ENCODE results near the gene TCFL5. TPM values are rescaled to one million over a fixed set of nuclear protein-coding genes. Genes with fewer than 3 reads are reported as not detected.

The TCFL5 gene
- total and polyA plus RNA-seq, 2 donors: 10.9 to 13.0 TPM

- Histone ChIP-seq H3K27ac (ENCODE audit: low read depth in 1 of 2, low read length in 1 of 2) (no peak overlapping the region), H3K4me3 (ENCODE audit: low read length in 2 of 2) (no peak overlapping the region), H3K27me3 (ENCODE audit: control insufficient read depth in 2 of 2, insufficient read depth in 1 of 2, low read length in 1 of 2) (no peaks in the 10 kb centered on the region), H3K4me1 (ENCODE audit: control insufficient read depth in 2 of 2, insufficient read depth in 2 of 2, low read length in 2 of 2) (peaks cover 0 to 39% of the 10 kb centered on the region in 2 donors), H3K36me3 (ENCODE audit: control insufficient read depth in 2 of 2, insufficient read depth in 2 of 2, low read length in 1 of 2) (peaks cover 86 to 88% of the 10 kb centered on the region in 2 donors), H3K9me3 (ENCODE audit: control insufficient read depth in 2 of 2, insufficient read depth in 1 of 2, low read length in 1 of 2) (peaks cover 0 to 1% of the 10 kb centered on the region in 2 donors)
- DNase-seq (ENCODE audit: low read depth in 6 of 9, low spot score in 9 of 9): no peak
- WGBS: 99% methylated on average over 8 of the region's 8 CpGs
Observed at GRCh38 chr20:62889411-62889810, 27.8 kb upstream of the TCFL5 start.

- H3K27me3 ChIP-seq (ENCODE audit: control insufficient read depth in 2 of 2, insufficient read depth in 1 of 2, low read length in 1 of 2): no peaks in the 10 kb centered on the region
- H3K4me3 ChIP-seq (ENCODE audit: low read length in 2 of 2): no peak overlapping the region
- 97% methylated on average over 17 of the region's 17 CpGs for WGBS
- H3K27ac ChIP-seq (ENCODE audit: low read depth in 1 of 2, low read length in 1 of 2): no peak overlapping the region
- H3K9me3 ChIP-seq (ENCODE audit: control insufficient read depth in 2 of 2, insufficient read depth in 1 of 2, low read length in 1 of 2): peaks cover 0 to 1% of the 10 kb centered on the region in 2 donors
- H3K4me1 ChIP-seq (ENCODE audit: control insufficient read depth in 2 of 2, insufficient read depth in 2 of 2, low read length in 2 of 2): peaks cover 0 to 38% of the 10 kb centered on the region in 2 donors
- peaks cover 81 to 83% of the 10 kb centered on the region in 2 donors for H3K36me3 ChIP-seq (ENCODE audit: control insufficient read depth in 2 of 2, insufficient read depth in 2 of 2, low read length in 1 of 2)
- DNase-seq (ENCODE audit: low read depth in 6 of 9, low spot score in 9 of 9): no peak
Observed at GRCh38 chr20:62888910-62889309, 27.3 kb upstream of the TCFL5 start.

GRCh38 chr20:62888406-62888805 lies 26.8 kb upstream of the TCFL5 start:
- H3K27ac ChIP-seq (ENCODE audit: low read depth in 1 of 2, low read length in 1 of 2): no peak overlapping the region
- peaks cover 76 to 78% of the 10 kb centered on the region in 2 donors for H3K36me3 ChIP-seq (ENCODE audit: control insufficient read depth in 2 of 2, insufficient read depth in 2 of 2, low read length in 1 of 2)
- H3K4me3 ChIP-seq (ENCODE audit: low read length in 2 of 2): no peak overlapping the region
- H3K4me1 ChIP-seq (ENCODE audit: control insufficient read depth in 2 of 2, insufficient read depth in 2 of 2, low read length in 2 of 2): peaks cover 0 to 33% of the 10 kb centered on the region in 2 donors
- WGBS: 98% methylated on average over 16 of the region's 16 CpGs
- H3K9me3 ChIP-seq (ENCODE audit: control insufficient read depth in 2 of 2, insufficient read depth in 1 of 2, low read length in 1 of 2): peaks cover 0 to 1% of the 10 kb centered on the region in 2 donors
- H3K27me3 ChIP-seq (ENCODE audit: control insufficient read depth in 2 of 2, insufficient read depth in 1 of 2, low read length in 1 of 2): no peaks in the 10 kb centered on the region
- no peak for DNase-seq (ENCODE audit: low read depth in 6 of 9, low spot score in 9 of 9)

GRCh38 chr20:62887860-62888239 lies 26.2 kb upstream of the TCFL5 start:
- peaks cover 72 to 76% of the 10 kb centered on the region in 2 donors for H3K36me3 ChIP-seq (ENCODE audit: control insufficient read depth in 2 of 2, insufficient read depth in 2 of 2, low read length in 1 of 2)
- H3K4me1 ChIP-seq (ENCODE audit: control insufficient read depth in 2 of 2, insufficient read depth in 2 of 2, low read length in 2 of 2): peaks cover 0 to 33% of the 10 kb centered on the region in 2 donors
- H3K4me3 ChIP-seq (ENCODE audit: low read length in 2 of 2): no peak overlapping the region
- no peaks in the 10 kb centered on the region for H3K27me3 ChIP-seq (ENCODE audit: control insufficient read depth in 2 of 2, insufficient read depth in 1 of 2, low read length in 1 of 2)
- no peak for DNase-seq (ENCODE audit: low read depth in 6 of 9, low spot score in 9 of 9)
- 91% methylated on average over 7 of the region's 7 CpGs for WGBS
- no peak overlapping the region for H3K27ac ChIP-seq (ENCODE audit: low read depth in 1 of 2, low read length in 1 of 2)
- peaks cover 0 to 1% of the 10 kb centered on the region in 2 donors for H3K9me3 ChIP-seq (ENCODE audit: control insufficient read depth in 2 of 2, insufficient read depth in 1 of 2, low read length in 1 of 2)

DNA sequence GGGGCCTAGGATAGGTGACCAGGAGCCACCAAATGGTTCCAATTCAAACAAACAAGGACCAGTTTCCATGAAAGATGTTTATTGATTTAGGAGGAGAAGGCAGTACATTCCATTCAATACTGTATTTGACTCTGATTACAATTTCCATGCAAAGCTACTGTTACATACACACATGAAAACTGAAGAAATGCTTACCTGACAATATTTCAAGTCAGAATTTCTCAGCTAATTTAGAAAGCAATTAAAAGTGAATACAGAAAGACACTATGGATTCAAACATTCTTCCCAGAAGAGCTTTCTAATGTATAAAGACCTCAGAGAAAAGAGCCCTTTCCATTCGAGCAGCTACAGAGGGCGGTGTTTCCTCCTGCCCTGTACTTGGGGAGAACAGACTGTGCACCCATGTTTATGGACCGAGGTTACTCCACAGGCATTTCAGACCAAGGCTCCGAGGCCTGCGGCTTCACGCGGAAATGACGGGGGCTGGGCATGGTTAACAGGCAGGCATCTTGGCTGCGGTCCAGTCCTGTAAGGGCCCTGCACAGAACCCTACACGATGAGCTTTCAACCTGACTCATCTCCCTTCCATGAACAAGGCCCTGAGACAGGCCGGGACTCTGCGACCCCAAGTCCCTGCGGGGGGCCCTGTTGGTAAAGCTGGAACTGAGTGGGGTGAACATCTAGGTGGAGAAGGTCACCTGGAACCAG lies 25.7 kb upstream of the TCFL5 start:
- DNase-seq (ENCODE audit: low read depth in 6 of 9, low spot score in 9 of 9): no peak
- Histone ChIP-seq H3K4me1 (ENCODE audit: control insufficient read depth in 2 of 2, insufficient read depth in 2 of 2, low read length in 2 of 2) (peaks cover 0 to 28% of the 10 kb centered on the region in 2 donors), H3K36me3 (ENCODE audit: control insufficient read depth in 2 of 2, insufficient read depth in 2 of 2, low read length in 1 of 2) (peaks cover 67 to 72% of the 10 kb centered on the region in 2 donors), H3K27me3 (ENCODE audit: control insufficient read depth in 2 of 2, insufficient read depth in 1 of 2, low read length in 1 of 2) (no peaks in the 10 kb centered on the region), H3K4me3 (ENCODE audit: low read length in 2 of 2) (no peak overlapping the region), H3K9me3 (ENCODE audit: control insufficient read depth in 2 of 2, insufficient read depth in 1 of 2, low read length in 1 of 2) (peaks cover 0 to 1% of the 10 kb centered on the region in 2 donors), H3K27ac (ENCODE audit: low read depth in 1 of 2, low read length in 1 of 2) (no peak overlapping the region)
- WGBS: 91% methylated on average over 13 of the region's 13 CpGs

GRCh38 chr20:62886709-62887058 lies 25.1 kb upstream of the TCFL5 start:
- no peaks in the 10 kb centered on the region for H3K27me3 ChIP-seq (ENCODE audit: control insufficient read depth in 2 of 2, insufficient read depth in 1 of 2, low read length in 1 of 2)
- 94% methylated on average over 7 of the region's 7 CpGs for WGBS
- H3K9me3 ChIP-seq (ENCODE audit: control insufficient read depth in 2 of 2, insufficient read depth in 1 of 2, low read length in 1 of 2): peaks cover 0 to 1% of the 10 kb centered on the region in 2 donors
- H3K4me1 ChIP-seq (ENCODE audit: control insufficient read depth in 2 of 2, insufficient read depth in 2 of 2, low read length in 2 of 2): peaks cover 0 to 25% of the 10 kb centered on the region in 2 donors
- H3K27ac ChIP-seq (ENCODE audit: low read depth in 1 of 2, low read length in 1 of 2): no peak overlapping the region
- H3K4me3 ChIP-seq (ENCODE audit: low read length in 2 of 2): no peak overlapping the region
- no peak for DNase-seq (ENCODE audit: low read depth in 6 of 9, low spot score in 9 of 9)
- H3K36me3 ChIP-seq (ENCODE audit: control insufficient read depth in 2 of 2, insufficient read depth in 2 of 2, low read length in 1 of 2): peaks cover 67 to 72% of the 10 kb centered on the region in 2 donors

- Histone ChIP-seq H3K4me1 (ENCODE audit: control insufficient read depth in 2 of 2, insufficient read depth in 2 of 2, low read length in 2 of 2) (peaks cover 0 to 20% of the 10 kb centered on the region in 2 donors), H3K4me3 (ENCODE audit: low read length in 2 of 2) (no peak overlapping the region), H3K27ac (ENCODE audit: low read depth in 1 of 2, low read length in 1 of 2) (no peak overlapping the region), H3K36me3 (ENCODE audit: control insufficient read depth in 2 of 2, insufficient read depth in 2 of 2, low read length in 1 of 2) (peaks cover 68 to 72% of the 10 kb centered on the region in 2 donors), H3K9me3 (ENCODE audit: control insufficient read depth in 2 of 2, insufficient read depth in 1 of 2, low read length in 1 of 2) (peaks cover 0 to 1% of the 10 kb centered on the region in 2 donors), H3K27me3 (ENCODE audit: control insufficient read depth in 2 of 2, insufficient read depth in 1 of 2, low read length in 1 of 2) (no peaks in the 10 kb centered on the region)
- WGBS: 91% methylated on average over 23 of the region's 23 CpGs
- no peak for DNase-seq (ENCODE audit: low read depth in 6 of 9, low spot score in 9 of 9)
Observed at GRCh38 chr20:62885896-62886708, 24.5 kb upstream of the TCFL5 start.

GRCh38 chr20:62885046-62885895 lies 23.6 kb upstream of the TCFL5 start:
- Histone ChIP-seq H3K27ac (ENCODE audit: low read depth in 1 of 2, low read length in 1 of 2) (peak overlapping the region in 1 of 2 donors; percentile 8), H3K27me3 (ENCODE audit: control insufficient read depth in 2 of 2, insufficient read depth in 1 of 2, low read length in 1 of 2) (peaks cover 0 to 2% of the 10 kb centered on the region in 2 donors), H3K4me3 (ENCODE audit: low read length in 2 of 2) (no peak overlapping the region), H3K9me3 (ENCODE audit: control insufficient read depth in 2 of 2, insufficient read depth in 1 of 2, low read length in 1 of 2) (peaks cover 0 to 1% of the 10 kb centered on the region in 2 donors), H3K36me3 (ENCODE audit: control insufficient read depth in 2 of 2, insufficient read depth in 2 of 2, low read length in 1 of 2) (peaks cover 68% of the 10 kb centered on the region in 2 donors), H3K4me1 (ENCODE audit: control insufficient read depth in 2 of 2, insufficient read depth in 2 of 2, low read length in 2 of 2) (peaks cover 0 to 12% of the 10 kb centered on the region in 2 donors)
- 95% methylated on average over 20 of the region's 20 CpGs for WGBS
- DNase-seq (ENCODE audit: low read depth in 6 of 9, low spot score in 9 of 9): no peak

Measured in thymus (tissue), 11 donors.